Measurements from ENCODE around the gene ERC2.

Gene ERC2

DNA sequence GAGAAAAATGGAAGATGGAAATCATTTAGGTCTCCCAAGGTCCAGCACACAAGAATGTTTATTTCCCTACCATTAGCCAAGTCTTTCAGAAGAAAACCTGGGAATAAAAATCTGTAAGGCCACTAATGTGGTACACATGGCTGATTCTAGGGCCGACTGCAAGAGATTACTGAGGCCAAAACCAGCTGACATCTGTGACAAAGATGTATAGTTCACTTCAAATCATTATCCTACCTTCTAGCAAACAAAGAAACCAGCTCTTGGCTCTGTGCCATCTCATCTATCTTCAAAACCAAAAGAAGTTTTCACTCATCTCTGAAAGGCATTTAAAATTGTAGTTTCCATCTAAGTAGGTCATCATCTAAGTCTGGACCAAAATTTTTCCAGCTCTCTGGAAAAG lies 43.9 kb downstream of the ERC2 start:
- DNase-seq = peak; percentile 80

DNA sequence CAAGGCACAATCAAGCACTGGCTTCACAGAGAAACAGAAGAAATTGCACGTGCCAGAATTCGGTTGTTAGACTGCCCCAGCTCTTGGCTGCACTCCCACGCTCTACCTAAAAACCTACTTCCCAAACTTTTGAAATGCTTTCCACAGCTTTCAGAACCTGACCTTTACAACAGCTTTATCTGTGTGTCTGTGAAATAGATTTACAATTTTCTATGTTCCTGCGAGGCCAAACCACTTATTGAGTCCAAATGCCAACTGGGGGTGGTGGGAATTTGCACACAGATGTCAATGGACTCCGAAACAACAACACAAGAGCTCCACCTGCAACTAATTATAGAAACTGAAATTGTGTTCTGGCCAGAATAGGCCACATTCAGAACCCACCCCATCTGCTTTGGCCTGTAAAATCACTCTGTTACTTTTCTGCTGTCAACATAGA lies 44.6 kb downstream of the ERC2 start:
- peak; percentile 82 for DNase-seq

DNA sequence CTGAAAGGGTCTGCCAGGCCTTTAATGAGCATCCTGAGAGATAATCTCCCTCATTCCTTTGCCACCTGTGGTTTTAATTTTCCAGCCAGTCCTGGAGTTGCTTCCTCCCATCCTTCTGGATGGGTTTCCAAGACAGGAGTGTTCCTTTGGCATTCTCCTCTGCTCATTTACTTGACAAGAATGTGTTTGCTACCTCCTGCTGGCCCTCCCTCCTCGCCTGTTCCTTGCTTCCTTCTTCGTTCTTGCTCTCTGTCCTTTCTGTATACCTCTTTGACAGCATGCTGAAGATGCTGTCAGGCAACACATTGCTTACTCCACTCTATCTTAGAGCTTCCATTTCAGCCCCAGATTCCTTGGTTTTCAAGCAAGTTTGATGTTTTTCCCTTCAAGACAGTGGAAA lies 46.0 kb downstream of the ERC2 start:
- DNase-seq = peak; percentile 5

DNA sequence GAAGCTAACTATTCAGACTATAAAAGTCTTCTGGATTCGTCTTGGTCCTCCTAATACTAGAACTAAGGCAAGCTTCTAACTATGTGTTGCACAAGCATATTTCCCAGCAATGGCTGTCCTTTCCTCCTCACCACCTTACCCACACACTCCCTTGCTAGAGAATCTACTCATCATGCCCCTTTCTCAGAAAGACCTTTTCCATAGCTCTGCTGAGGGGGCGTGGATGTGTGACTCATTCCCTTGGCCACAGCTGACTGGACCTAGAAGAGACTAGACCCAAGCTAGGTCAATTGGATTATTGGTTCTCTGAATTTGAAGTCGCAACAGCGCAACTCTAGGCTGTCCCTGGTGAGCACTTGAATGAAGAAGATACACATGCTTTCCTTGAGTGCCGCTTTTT lies 47.1 kb downstream of the ERC2 start:
- DNase-seq = no peak

DNA sequence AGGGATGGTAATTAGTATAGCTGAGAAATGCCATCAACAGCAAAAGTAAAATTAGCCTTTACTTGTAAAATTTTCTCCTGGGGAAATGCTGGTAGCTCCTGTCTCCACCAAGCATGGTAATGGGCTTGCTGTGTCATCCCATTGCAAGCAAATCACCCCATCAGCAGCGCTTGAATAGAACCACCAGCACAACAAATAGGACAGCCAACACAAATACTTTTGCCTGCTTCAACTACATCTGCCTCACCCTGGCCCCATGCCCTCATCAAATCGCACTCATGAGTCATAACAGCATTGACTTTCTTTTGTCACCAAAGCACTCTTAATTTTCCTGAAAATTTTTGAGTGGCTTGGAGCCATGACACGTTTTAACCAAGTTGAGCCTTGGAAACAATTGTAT lies 52.6 kb downstream of the ERC2 start:
- no peak for DNase-seq

DNA sequence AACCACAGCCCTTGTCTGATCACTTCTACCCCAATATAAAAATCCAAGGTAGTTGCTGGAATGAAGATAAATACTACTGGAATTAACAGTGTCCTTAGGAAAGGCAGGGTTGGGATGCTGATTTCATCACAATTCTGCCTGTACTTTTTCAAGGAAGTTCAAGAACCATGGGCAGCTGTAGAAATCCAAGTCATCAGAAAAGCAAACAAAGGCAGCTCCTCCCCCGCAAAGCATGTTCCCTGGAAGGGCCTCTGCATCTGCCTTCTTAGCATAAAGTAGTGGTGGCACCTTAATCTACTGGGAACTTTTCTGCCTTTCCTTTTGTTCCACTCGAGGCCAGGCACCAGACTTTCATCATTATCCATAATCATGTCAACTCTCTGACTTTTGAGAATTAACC lies 54.4 kb downstream of the ERC2 start:
- DNase-seq = no peak

DNA sequence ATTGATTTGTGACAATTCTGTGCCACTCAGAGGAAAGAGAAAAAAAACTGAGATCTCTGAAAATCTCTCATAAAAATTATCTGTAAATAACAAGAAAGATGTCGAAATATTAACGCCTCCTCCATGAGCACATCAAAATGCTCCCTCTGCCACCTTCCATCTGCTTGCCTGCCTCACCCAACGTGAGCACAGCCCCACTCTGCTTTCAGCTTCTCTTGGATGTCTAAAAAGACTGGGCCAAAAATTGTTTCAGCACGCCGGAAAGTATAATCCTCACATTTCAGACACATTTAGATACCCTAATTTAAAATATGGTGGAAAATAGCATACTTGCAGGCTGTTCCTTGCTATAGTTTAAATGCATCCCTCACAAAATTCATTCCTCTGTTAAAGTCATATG lies 57.1 kb downstream of the ERC2 start:
- DNase-seq = no peak

DNA sequence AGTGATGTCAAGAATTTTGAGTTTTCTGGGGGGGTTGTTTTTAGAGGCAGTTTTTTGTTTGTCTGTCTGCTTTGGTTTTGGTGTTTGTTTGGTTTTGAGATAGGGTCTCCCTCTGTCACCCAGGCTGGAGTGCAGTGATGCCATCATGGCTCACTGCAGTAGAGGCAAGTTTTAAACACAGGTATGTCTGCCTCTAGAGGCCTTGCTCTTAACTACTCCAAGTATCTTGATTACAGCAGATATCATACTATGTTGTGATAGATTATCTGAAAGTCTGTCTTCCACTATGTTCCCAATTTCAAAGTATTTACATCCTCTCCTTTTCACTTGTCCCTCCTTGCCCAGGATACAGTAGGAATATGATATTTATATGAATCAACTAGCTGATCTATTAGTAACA lies 57.7 kb downstream of the ERC2 start:
- DNase-seq = no peak

DNA sequence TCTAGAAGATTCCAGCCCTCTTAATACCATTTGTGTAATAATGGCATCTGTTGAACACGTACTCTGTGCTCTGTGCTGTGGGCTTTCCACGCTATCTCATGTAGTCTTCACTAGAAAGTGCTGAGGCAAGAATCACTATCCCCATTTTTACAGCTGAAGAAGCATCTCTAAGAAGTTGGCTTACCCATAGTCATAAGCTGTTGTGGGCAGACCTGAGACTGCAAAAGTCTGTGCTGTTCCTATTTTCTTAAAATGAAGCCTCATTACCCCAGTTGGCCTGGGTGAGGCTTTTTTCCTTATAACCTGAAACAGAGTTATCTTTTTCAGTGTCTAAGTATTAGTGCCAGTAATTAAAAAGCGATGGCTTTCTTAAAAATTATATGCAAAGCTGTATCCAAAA lies 58.5 kb downstream of the ERC2 start:
- no peak for DNase-seq

DNA sequence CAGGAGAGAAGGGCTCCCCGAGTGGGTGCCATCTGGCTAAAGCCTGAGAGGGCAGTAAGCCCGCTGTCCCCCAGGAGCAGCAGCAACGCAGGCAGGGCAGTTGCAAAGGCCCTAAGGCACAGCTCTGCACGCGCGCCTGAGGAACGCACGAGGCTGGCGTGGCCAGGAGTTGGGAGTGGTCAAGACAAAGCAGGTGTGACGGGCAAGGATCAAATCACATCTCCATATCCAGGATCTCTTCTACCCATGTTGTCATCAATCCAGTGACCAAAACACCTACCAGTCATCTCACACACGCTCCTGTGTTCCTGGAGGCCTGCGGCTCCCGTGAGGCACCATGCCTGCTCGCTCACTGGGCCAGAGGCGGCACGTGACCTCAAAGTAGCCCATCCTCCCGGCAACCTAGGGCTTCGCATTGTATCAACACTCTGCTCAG lies 59.5 kb downstream of the ERC2 start:
- no peak for DNase-seq

DNA sequence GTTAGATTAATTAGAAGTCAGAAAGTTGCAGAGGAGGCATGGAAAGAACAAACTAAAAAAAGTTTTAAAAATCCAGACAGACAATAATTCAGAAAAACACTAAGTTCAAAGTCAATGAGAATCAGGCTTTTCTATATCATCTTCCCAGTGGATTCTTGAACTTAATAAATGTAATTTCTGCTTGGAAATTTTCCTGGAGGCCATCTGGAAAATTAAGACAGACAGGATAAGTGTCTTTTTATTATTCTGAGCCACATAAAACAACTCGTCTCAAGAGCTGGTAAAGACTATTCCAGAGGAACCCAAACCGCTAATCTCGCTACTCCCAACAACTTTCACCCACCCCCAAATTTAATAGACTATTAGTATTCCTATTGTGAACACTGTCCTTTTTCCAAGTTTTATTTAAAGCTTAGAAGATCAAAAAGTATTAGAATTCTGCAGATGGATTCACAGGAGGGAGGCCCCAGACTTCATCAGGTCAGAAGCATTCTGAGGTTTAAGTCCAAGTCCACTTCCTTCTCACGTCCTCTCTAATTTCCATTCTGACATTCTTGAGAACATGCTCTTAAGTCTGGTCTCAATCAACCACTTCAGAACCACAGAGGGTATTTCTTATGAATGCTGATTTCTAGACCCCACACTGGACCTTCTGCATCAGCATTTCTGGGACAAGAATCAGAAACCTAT lies 61.3 kb downstream of the ERC2 start:
- DNase-seq = no peak

DNA sequence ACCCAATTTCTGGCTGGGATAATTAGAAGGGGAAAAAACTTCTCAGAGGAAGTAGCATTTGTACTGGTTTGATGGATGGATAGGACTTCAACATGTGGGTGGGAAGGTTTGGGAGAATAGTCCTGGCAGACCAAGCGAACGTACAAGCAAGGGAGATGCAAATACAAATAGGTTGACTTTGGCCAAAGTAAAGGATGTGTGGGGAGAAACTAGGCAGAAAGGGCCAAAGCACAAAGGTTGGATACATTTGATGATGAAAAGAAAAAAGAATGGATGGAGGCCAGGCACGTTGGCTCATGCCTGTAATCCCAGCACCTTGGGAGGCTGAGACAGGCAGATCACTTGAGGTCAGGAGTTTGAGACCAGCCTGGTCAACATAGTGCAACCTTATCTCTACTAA lies 63.4 kb downstream of the ERC2 start:
- no peak for DNase-seq

DNA sequence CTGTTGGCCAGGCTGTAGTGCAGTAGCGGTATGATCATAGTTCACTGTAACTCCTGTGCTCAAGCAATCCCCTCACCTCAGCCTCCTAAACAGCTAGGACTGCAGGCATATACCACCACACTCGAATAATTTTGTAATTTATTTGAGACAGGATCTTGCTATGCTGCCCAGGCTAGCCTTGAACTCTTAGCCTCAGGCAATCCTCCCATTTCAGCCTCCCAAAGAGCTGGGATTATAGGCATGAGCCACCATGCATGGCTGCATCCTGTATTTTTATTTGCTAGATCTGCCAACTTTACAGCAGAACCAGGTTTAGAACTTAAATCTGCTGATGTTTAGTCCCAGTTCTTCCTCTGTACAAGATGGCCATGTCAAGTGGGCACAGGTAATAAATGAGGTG lies 69.6 kb downstream of the ERC2 start:
- DNase-seq = no peak

DNA sequence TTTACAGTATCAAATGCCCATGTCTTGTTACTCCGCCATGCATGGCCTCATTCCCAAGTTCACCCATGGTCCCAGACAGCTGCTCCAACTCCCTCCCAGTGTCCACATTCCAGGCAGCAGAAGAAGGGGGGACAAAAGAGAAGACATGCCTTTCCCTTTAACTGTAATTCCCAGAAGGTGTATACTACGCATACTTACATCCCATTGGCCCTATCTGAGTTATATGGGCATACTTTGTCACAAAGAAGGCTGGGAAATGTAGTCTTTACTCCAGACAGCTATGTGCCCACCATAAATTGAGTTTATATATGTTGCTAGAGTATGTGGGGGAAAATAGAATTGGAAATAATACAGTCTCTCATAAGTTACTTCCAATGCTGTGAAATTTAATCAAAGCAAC lies 70.5 kb downstream of the ERC2 start:
- DNase-seq = no peak

DNA sequence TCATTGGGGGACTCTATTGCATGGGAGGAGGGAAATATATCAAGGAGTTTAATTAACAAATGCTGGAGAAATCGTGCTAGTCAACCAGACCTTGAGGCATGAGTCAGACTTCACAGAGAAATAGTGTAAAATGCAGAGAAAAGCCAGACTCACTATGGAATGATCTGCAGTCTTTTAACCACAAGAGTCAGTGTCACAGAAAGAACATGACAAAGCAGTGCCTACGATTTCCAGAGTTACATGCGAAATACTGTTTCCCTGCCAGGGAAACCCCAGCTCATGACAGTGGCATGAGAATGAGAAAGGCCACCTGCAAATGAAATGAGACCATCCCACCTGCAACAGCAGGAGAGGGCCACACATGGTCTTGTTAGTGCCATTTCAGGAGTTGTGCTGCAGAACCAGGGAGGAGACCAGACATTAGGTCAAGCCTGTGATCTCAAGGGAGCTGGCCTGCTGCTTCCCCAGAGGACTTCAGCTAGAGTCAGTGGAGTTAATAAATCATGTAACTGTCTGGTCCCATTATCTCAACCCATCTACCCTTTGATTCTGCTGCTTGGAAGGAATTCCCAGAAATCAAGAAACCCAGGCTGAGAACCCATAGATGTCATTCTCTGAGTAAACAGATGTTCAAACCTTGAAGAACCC lies 79.0 kb downstream of the ERC2 start:
- no peak for DNase-seq

DNA sequence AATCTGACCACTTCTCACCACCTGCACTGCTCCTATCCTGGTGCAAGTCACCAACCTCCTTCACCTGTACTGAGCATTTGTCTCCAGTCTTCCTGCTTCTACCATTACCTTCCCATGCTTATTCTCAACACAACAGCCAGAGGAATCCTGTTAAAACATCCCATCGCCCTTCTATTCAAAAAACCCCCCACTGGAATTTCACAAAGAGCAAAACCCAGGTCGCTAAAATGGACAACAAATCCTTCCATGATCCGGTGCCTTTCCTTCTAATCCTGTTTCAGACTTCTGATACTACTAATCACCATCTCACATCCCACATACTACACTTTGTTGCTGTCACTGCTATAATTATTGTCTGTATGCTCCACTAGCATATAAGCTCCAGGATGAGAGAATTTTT lies 85.2 kb downstream of the ERC2 start:
- DNase-seq = no peak

DNA sequence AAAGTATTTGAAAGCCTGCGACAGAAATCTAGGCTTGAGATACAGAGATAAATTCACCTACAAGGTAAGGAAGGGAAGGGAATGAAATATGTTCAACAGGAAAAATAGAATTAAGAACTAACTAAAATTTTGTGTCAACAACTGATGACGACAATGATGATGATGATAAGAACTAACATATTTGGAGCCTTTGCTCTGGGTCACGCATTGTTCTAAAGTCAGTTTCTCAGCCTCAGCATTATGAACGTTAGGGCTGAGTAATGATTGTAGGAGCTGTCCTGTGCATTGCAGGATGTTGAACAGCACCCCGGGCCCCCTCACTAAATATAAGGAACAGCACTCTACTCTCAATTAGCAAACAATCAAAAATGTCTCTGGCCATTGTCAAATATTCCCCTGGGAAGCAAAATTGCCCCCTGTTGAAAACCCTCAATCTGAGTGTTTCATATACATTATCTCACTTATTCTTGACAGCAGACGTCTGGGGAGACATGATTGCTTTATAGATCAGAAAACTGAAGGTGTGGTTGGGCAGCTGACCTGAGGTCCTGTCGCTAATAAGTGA lies 88.5 kb downstream of the ERC2 start:
- DNase-seq = no peak

DNA sequence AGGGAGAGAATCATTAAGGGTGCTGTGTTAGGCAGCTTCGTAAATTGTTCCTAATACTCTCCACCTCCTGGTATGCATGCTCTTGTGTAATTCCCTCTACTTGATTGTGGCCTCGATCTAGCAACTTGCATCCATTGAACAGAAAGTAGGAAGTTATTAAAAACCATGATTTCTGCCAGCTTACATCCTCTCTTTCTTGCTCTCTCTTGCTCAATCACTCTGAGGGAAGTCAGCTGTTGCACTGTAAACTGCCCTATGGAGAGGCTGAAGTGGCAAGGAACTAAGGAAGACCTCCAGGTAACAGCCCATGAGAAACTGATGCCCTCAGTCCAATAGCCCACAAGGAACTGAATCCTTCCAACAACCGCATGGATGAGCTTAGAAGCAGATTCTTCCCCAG lies 92.6 kb downstream of the ERC2 start:
- DNase-seq = no peak

DNA sequence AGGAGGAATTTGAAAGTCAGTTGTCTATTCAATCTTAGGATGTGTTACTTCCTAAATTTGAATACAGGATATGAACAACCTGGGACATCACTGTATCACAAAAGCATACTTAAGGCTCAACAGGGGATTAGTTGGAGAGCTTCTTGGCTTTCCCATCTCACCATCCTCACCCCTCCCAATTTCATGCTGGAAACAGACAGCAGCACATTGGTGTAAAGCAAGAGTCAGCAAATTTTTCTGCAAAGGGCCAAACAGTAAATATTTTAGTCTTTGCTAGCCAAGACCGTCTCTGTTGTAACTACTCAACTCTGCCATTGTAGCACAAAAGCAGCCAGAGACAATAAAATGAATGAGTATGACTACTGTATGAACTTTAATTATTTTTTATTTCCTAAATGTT lies 94.9 kb downstream of the ERC2 start:
- DNase-seq = no peak

DNA sequence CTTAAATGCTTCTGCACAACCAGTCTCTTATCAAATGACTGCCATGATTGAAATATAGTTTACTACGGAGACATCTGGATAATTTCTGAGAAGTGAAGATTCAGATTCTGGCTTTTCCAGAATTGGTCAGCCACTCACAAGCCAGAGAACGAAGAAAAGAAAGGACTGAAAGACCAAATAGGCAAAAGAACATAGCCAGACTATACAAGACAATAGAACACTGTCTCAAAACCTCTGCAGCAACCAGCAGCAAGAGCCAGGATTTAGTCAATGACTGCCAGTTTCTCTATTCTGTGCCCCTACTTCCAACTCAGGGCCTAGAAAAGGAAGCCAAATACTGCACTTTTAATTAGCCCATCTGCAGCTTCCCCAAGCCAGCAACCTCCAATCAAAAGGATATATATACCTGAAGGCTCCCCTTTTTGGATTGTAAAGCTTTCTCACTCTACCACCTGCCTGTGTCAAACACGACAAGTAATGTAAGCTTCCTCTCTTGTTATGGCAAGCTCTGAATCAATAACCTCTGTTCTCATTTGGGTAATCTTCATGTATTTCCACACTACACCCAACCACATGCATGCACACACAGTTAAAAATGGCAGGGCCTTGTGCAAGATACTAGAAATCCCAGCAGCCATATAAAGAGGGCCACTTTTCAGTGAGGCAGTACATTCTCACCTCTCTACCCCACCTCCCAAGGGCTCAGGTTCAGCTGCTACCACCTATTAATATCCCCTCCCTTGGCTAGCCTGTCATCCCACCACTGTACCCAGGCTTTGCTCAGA lies 97.1 kb downstream of the ERC2 start:
- DNase-seq = no peak

DNA sequence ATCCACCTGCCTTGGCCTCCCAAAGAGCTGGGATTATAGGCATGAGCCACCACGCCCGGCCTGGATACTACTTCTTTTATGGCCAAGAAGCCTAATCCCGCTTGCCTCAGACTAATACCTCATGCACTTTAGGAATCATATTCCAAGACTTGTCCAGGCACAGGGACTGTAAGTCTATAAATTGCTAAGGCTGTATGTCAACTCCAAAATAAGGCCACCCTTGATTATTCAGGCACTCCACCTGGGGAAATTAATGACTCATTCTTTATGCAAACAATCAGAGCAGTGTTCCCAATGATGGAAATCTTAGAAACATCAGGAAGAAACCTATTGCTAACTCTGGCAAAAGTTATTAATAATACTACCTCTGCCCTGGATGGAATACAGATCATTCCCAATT lies 98.4 kb downstream of the ERC2 start:
- no peak for DNase-seq

DNA sequence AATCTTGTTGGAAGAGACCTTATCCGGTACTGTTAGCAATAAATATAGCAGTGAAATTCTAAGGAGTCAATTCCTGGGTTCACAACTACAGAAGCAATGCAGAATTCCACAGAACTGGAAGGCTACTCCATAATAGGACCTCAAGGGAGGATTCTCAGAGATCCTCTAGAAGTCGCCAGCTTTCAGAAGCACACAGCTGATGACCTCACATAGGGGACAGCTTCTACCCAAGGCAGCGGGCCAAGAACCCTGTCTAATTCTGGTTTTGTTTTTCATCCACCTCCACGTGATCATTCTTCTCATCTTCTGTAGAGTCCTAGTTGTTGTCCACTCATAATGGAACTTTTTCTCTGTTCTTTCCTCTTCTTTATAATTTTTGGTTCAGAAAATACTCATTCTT lies 99.4 kb downstream of the ERC2 start:
- no peak for DNase-seq

DNA sequence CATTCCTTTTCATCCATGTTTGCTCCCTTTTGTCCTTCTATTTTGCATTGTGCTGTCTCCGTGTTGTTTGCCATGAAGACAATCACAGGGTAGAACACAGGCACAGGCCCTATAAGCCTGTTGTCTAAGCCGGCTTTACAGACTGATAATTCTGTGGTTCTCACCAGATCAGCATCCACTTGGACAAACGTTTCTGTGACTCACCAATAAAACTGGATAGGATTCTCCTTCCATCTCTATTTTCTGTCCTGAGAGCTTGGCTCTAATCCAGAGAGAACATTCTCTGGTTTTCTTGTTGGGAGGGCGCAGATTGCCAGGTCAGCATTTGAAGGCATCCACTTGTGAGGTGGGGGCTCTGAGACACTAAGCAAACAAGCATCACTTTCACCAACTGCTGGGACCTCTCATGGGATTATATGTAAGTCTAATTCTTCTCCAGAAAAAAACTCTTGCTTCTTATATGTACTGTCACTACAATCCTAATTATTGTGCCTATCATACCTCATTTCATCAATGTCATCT lies 101.6 kb downstream of the ERC2 start:
- no peak for DNase-seq

Data from RPMI8226 (cell line).